GM12892 (cell line): ENCODE measurements around the gene PTPRR.

Experiments used
- DNase-seq: peaks from one replicate; pipeline ENCODE4 v3.0.0; 2011; ENCODE audit not compliant: insufficient read length
- FAIRE-seq: peaks from 2 replicates; lab custom pipeline; 2011; peaks lifted over from hg19 to GRCh38; lab: Jason Lieb, UNC
- POLR2A ChIP-seq: IDR thresholded peaks from 2 replicates; pipeline ENCODE4 v1.6.1; 2011; ENCODE audit warnings: low read depth, low read length, control low read depth
- POLR2AphosphoS5 ChIP-seq: IDR thresholded peaks from 2 replicates; pipeline ENCODE4 v1.6.1; 2011; ENCODE audit warnings: low read depth, low read length, control low read depth
- TAF1 ChIP-seq: IDR thresholded peaks from 2 replicates; pipeline ENCODE4 v1.6.1; 2011; ENCODE audit warnings: low read depth, mild to moderate bottlenecking, control low read depth, low read length, borderline replicate concordance

Gene PTPRR

DNA sequence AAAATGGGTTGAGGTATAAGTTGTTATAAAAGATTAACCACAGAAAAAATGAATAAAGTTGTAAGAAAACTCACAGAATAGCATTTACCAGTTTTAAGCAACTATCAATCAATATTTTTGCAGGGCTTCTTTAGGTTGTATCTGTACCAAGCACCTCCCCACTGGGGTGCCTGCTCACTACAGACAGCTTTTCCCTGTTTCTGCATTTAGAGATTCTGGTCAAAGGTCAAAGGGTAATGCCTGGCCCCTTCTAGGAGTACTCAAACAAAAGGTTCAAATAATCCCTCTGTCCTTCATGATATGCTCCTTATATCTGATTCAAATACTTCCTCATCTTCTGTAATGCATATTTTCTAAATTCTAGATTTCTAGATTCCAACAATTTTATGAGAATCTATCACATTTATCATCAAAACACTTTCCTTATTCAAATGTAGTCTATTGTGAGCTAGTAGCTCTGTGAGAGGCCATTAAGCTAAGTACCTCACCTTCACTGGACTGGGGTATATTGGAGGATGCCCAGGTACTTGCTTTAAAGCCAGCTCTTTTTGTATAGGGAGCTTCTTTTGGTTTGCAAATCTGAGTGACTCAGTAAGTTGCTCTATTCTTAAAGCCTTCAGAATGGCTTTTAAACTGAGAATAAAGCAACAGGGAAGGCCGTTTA, 162.6 kb downstream of the PTPRR start:
- FAIRE-seq (no peak), DNase-seq (no peak)

DNA sequence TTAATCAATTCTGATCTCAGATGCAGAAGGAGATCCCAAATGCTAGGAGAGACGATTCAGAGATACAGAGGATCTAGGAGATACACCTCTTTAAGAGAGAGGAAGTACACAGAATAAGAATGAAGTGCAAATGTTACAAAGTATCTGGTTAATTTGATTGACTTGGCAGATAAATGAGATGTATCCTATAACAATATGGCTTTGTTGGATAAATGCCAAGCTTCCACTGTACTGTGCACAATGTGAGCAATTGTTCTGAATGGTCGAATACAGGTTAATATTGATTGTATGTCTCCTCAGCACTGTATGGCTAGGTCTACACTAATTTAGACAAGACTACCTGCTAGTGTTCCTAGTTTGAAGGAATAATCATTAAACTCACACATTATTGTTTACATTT, 163.7 kb downstream of the PTPRR start:
- no peak for TF ChIP-seq POLR2AphosphoS5
- no peak for TF ChIP-seq TAF1
- no peak for TF ChIP-seq POLR2A
- no peak for FAIRE-seq
- DNase-seq: no peak

More for the DNA sequence above, 162.6 kb downstream of the PTPRR start:
- TF ChIP-seq TAF1 (no peak), POLR2AphosphoS5 (no peak), POLR2A (no peak)

DNA sequence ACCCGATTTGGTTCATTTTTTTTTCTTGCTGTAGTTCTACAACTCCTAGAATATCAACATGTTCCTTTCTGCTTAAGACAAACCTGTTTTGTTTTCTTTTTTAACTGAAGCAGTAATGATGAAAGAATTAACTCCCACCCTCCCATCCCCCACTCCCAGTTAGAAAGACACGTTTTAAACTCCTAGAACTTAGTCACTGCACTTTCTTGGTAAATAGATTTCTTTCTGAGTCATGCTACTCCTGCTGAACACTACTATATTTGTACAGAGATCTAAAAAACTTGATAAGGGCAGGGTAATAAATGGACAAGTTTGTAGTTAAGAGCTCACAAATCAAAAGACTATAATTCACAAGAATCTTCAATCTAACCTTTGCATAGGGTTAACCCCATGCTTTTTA, 164.4 kb downstream of the PTPRR start:
- no peak for FAIRE-seq
- no peak for DNase-seq
- TF ChIP-seq POLR2A (no peak), TAF1 (no peak), POLR2AphosphoS5 (no peak)

DNA sequence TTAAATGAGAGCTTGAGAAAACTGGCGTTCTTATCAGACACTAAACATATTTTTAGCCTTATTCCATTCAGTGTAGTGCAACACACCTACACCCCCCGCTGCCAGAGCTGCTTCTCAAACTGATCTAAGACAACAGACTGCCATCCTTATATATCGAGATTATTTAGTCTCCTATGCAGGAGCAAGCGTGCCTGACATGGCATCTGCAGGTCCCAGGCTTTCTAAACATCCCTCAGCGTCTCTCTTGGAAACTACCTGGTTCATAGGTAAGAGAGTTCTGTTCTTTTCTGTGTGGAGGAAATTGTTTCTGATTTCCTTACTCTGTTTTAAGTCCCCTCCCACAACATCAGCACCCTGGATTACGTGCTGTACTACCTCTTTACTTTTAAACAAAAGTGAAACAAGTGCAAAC, 166.2 kb downstream of the PTPRR start:
- TF ChIP-seq POLR2AphosphoS5 (no peak), TAF1 (no peak), POLR2A (no peak)
- FAIRE-seq (no peak), DNase-seq (no peak)

DNA sequence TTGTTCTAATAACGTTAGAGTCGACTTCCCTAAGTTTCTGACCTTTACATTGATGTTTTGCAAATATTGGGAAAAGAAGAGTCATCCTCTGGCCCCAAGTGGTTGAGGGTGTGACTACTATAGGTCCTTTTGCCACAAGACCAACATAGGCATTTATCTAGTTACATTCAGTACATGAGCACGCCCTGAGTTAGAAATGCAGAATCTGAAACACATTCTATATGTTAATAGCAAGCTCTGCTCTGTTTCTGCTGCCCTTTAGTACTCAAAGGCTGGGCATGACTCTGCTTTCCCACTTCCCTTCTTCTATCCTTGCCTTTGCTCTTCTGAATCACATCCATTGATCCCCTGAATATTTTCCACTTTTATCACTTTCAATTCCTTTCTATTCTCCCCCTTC, 168.2 kb downstream of the PTPRR start:
- FAIRE-seq (no peak), DNase-seq (no peak)
- TF ChIP-seq POLR2AphosphoS5 (no peak), TAF1 (no peak), POLR2A (no peak)

DNA sequence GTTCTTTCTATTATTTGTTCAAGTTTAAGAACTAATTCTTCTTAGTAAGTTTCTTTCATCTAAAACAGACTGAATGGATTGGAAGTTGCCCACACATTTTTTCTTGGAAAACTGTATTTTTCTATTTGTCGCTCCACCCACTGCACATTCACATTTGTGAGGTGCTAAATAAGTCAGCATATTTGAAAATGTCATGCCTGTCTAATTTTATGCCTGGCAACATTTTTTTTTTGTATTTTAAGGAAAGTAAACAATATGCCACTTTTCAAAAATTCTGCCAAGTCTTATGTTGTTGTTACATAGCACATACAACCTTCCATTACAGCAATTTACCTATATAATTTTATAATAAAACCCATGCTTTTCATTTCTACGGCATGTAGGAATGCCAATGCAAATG, 170.6 kb downstream of the PTPRR start:
- TF ChIP-seq POLR2AphosphoS5 (no peak), TAF1 (no peak), POLR2A (no peak)
- no peak for FAIRE-seq
- DNase-seq: no peak

DNA sequence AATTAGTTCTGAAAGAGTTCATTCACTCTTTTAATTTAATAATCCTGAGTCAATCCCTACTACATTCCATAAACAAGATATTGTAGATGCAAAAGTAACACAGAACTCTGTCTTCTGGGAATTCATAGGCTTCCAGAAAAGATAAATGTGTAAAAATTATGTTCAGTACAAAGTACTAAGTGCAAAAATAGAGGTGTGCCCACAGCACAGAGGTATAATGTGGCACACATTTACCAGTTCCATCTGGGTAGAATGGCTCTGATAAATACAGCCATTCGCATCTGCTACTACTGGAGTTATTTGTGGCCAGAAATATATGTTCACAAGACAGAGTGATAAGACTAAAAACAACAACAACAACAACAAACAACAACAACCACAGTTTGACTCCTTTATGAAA, 171.7 kb downstream of the PTPRR start:
- TF ChIP-seq POLR2A (no peak), POLR2AphosphoS5 (no peak)
- no peak for DNase-seq
- no peak for FAIRE-seq

DNA sequence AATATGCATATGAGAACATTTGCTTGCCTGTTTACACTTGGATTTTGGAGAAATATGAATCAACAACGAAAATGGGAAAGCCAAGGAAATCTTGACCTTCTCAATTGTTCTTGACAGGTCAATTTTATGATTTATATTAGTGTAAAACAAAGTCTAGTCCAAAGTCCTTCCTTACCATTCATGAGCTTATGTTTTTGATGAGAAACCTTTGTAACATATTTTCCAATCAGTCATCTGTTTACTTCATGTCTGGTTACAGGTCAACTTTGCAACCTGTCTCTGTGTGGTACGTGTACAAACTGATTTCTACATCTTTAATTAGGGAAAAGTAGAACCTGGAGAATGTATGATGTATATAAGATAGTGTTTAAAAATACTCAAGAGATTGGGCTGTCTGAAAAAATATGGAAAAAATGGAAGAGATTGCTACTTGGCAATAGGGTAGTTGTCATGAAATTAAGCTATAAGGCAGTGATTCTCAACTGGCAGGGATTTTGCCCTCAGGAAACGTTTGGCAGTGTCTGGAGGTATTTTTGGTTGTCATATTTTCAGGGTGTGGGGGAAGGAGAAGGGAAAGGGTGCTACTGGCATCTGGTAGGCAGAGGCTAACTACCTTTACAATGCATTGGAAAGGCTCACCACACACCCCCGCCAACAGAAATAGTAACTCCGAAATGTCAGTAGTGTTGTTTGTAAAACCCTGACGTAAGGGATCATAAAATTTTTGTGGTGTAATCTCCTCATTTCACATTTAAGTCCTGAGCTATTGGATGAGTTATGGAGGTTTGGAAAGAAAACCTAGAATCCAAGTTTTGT, 172.9 kb downstream of the PTPRR start:
- no peak for FAIRE-seq
- TF ChIP-seq POLR2AphosphoS5 (no peak), POLR2A (no peak), TAF1 (no peak)
- no peak for DNase-seq

DNA sequence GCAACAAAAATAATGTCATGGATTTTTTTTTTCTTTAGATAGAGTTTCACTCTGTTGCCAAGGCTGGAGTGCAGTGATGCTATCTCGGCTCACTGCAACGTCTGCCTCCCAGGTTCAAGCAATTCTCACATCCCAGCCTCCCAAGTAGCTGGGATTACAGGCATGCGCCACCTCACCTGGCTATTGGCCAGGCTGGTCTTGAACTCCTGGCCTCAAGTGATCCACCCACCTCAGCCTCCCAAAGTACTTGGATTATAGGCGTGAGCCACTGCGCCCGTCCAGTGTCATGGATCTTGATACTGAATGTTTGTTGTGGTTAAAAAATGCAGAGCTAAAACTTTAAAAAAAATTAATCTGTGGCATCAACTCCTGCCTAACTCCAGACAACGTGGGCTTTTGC, 175.5 kb downstream of the PTPRR start:
- TF ChIP-seq POLR2AphosphoS5 (no peak), POLR2A (no peak), TAF1 (no peak)
- no peak for FAIRE-seq
- DNase-seq: no peak

DNA sequence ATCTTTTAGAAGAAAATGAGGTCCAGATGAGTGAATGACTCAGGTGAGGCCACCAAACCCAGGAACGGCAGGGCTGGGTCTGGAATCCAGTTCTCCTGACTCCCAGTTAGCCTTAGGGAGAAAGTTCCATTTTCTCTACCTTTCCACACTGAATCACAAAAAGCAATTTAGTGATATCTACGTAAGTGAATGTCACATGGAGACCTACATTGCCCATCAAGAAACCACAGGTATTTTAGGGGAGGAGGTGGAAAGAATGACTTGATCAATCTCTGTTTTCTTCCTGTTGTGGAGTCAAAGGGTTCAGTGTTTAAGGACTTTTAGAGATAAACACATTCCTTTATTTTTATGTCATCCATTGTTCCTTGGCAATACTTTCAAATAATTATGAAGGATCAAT, 176.4 kb downstream of the PTPRR start:
- FAIRE-seq: no peak
- TF ChIP-seq TAF1 (no peak), POLR2AphosphoS5 (no peak), POLR2A (no peak)
- no peak for DNase-seq

DNA sequence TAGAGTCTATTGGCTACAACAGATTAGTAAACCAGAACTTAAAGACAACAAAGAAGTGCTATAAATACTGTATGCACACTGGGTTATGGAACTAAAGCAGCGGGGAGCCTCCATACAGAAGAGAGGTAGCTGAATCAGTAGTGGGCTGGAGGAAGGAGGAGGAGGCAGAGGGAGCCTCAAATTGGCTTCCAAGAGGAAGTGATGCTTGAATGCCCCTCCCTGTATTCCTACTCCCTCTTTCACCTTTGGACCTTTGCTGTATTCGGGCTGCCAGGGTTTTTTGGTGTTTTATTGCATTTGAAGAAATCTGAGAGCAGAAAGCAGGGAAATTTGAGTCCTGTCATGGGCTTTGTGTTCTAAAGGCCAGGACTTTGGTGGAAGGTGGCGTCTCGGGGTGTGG, 179.3 kb downstream of the PTPRR start:
- TF ChIP-seq TAF1 (no peak), POLR2AphosphoS5 (no peak)
- DNase-seq (no peak), FAIRE-seq (no peak)

DNA sequence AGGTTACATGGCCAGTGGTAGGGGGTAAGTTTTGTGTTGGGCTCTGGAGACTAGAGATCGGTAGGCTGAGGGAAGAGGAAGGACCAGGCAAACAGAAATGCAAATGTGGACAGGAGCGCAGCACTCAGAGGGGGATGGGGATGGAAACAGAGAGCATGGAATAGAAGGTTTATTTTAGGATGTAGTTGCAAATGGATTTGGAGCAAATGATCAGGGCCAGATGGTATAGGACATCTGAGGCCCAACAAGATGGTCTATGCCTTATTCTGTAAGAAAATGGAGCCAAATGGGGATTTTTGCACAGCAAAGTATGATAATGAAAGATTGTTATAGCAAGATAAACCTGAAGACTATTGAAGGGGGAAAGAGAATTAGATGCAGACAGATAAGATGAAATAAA, 180.8 kb downstream of the PTPRR start:
- DNase-seq (no peak), FAIRE-seq (no peak)
- no peak for TF ChIP-seq POLR2AphosphoS5
- no peak for TF ChIP-seq TAF1
- TF ChIP-seq POLR2A: no peak
